Epithelial cell of esophagus (primary cell): Measurements from ENCODE around the gene COL26A1.

Source experiments
- DNase-seq: peaks from one replicate; pipeline ENCODE4 v3.0.0; 2010; ENCODE audit warnings: low read depth
- H3K4me3 ChIP-seq: 2 replicates; pipeline ENCODE4 v1.5.1; 2011; ENCODE audit warnings: mild to moderate bottlenecking, low read length, control low read depth
- CTCF ChIP-seq: IDR thresholded peaks from 2 replicates; pipeline ENCODE4 v1.5.1; 2011; ENCODE audit warnings: low read depth, mild to moderate bottlenecking, low read length, control low read depth, inconsistent platforms; ENCODE audit not compliant: insufficient read depth; ENCODE audit errors: missing control alignments

Gene COL26A1

GRCh38 chr7:101442426-101443070 is 79.9 kb downstream of the COL26A1 start:
- no peak for TF ChIP-seq CTCF
- DNase-seq = peak; percentile 9
- no peak overlapping the region for H3K4me3 ChIP-seq

GRCh38 chr7:101450064-101450463 is 87.4 kb downstream of the COL26A1 start:
- no peak for DNase-seq
- H3K4me3 ChIP-seq = no peak overlapping the region
- TF ChIP-seq CTCF = no peak

- no peak for DNase-seq
- TF ChIP-seq CTCF = no peak
Observed at GRCh38 chr7:101453617-101454016, 90.9 kb downstream of the COL26A1 start.

GRCh38 chr7:101457001-101457750 is 94.5 kb downstream of the COL26A1 start:
- no peak for TF ChIP-seq CTCF
- DNase-seq = peak; percentile 5
- H3K4me3 ChIP-seq = no peak overlapping the region

More at GRCh38 chr7:101453617-101454016, 90.9 kb downstream of the COL26A1 start:
- no peak overlapping the region for H3K4me3 ChIP-seq

- no peak for DNase-seq
- no peak for TF ChIP-seq CTCF
- H3K4me3 ChIP-seq = no peak overlapping the region
Observed at GRCh38 chr7:101465131-101465530, 102.5 kb downstream of the COL26A1 start.

GRCh38 chr7:101465576-101466196 is 103.0 kb downstream of the COL26A1 start:
- no peak overlapping the region for H3K4me3 ChIP-seq
- TF ChIP-seq CTCF = no peak
- DNase-seq = no peak

- no peak for TF ChIP-seq CTCF
Observed at GRCh38 chr7:101466871-101467270, 104.2 kb downstream of the COL26A1 start.

More at GRCh38 chr7:101466871-101467270, 104.2 kb downstream of the COL26A1 start:
- no peak overlapping the region for H3K4me3 ChIP-seq
- no peak for DNase-seq
